Panc1 (cell line): Measurements from ENCODE around the gene LY9. TPM values are rescaled to one million over a fixed set of nuclear protein-coding genes. Genes with fewer than 3 reads are reported as not detected.

Source experiments
- ATAC-seq: fragments of 200-7000 bp; cut with Tn5 transposase; 2 replicates; pipeline ENCODE4 v1.9.1; 2020; ENCODE audit warnings: mild to moderate bottlenecking, moderate library complexity
- BruUV-seq: library from RNA; stranded (reverse); fragments of 400-500 nt; replicated peaks from 2 replicates; lab custom pipeline; 2021; lab: Mats Ljungman, UMichigan
- CTCF ChIA-PET: fragments of 300-600 bp; sonication (Branson Sonifier 250); formaldehyde crosslinking; loops from one replicate; lab custom pipeline; 2022; ENCODE audit warnings: antibody characterized with exemption; lab: Charles Lee
- POLR2A ChIA-PET: fragments of 300-600 bp; sonication (Branson Sonifier 250); formaldehyde crosslinking; loops from one replicate; lab custom pipeline; 2022; ENCODE audit warnings: antibody characterized with exemption; lab: Charles Lee
- DNase-seq: peaks from one replicate; pipeline ENCODE4 v3.0.0-alpha.2; 2010; ENCODE audit warnings: low read depth, low spot score
- H3K27ac ChIP-seq: 2 replicates; pipeline ENCODE4 v1.5.1; 2011; ENCODE audit warnings: mild to moderate bottlenecking, low read length, inconsistent platforms
- H3K27me3 ChIP-seq: fragments of 200-500 bp; sonication (Bioruptor generic); 2 replicates; pipeline ENCODE4 v1.6.0; 2014; ENCODE audit warnings: low read length, inconsistent platforms; ENCODE audit not compliant: control insufficient read depth, insufficient read depth
- H3K36me3 ChIP-seq: fragments of 200-500 bp; sonication (Bioruptor generic); 2 replicates; pipeline ENCODE4 v1.5.1; 2014; ENCODE audit warnings: inconsistent platforms, mild to moderate bottlenecking, low read length, moderate library complexity; ENCODE audit not compliant: control insufficient read depth, insufficient read depth
- H3K4me1 ChIP-seq: 2 replicates; pipeline ENCODE4 v1.5.1; 2011; ENCODE audit warnings: inconsistent platforms, mild to moderate bottlenecking, low read length, moderate library complexity; ENCODE audit not compliant: control insufficient read depth, insufficient read depth
- H3K4me3 ChIP-seq, 2 experiments: 2 replicates each; pipeline ENCODE4 v1.5.1; 2011 to 2012; ENCODE audit warnings: low read depth in 2 of 2, low read length in 2 of 2, mild to moderate bottlenecking in 2 of 2, inconsistent platforms in 1 of 2, moderate library complexity in 1 of 2
- H3K9me3 ChIP-seq: fragments of 200-500 bp; sonication (Bioruptor generic); 2 replicates; pipeline ENCODE4 v1.5.1; 2014; ENCODE audit warnings: low read depth, mild to moderate bottlenecking, inconsistent platforms, low read length, moderate library complexity; ENCODE audit not compliant: control insufficient read depth, insufficient read depth
- POLR2AphosphoS5 ChIP-seq: IDR thresholded peaks from 2 replicates; pipeline ENCODE4 v1.6.1; 2012; ENCODE audit warnings: mild to moderate bottlenecking, low read depth, low read length, moderate library complexity
- SIN3A ChIP-seq: IDR thresholded peaks from 2 replicates; pipeline ENCODE4 v1.6.1; 2012; ENCODE audit warnings: low read depth, mild to moderate bottlenecking, low read length, moderate library complexity, borderline replicate concordance; ENCODE audit not compliant: insufficient read depth
- TCF7L2 ChIP-seq: IDR thresholded peaks from 2 replicates; pipeline ENCODE4 v1.6.1; 2011; ENCODE audit warnings: mild to moderate bottlenecking, low read depth, low read length, inconsistent platforms
- in situ Hi-C: cut with HindIII; loops from 2 replicates; pipeline ENCODE4 v1.10.0; 2016; ENCODE audit warnings: low sequenced_read_pairs, low pct_unique_long_range_greater_than_20kb
- intact Hi-C: fragments of 100-400 bp; cut with micrococcal nuclease; formaldehyde crosslinking; loops from one replicate; pipeline ENCODE4 v1.10.0; 2022; ENCODE audit not compliant: unreplicated experiment
- total RNA-seq: library from RNA; stranded (reverse); gene quantifications from one replicate; pipeline ENCODE4 v1.2.1, GENCODE V29; 2021; ENCODE audit not compliant: unreplicated experiment
- TF ChIP-seq, protein P1 (sequence below), 2 experiments: IDR thresholded peaks; 2 replicates each; pipeline ENCODE4 v1.6.1; 2011 to 2012; ENCODE audit warnings: low read depth in 2 of 2, control low read depth in 1 of 2, low read length in 1 of 2, mild to moderate bottlenecking in 1 of 2, moderate library complexity in 1 of 2; ENCODE audit not compliant: insufficient read depth in 1 of 2
- TF ChIP-seq, protein P2 (sequence below): fragments of 450-650 bp; IDR thresholded peaks from 2 replicates; pipeline ENCODE4 v1.5.1; 2017; ENCODE audit warnings: mild to moderate bottlenecking

LY9 gene
- total RNA-seq, 1 experiment from 2014 or later, result 0.10 TPM

DNA sequence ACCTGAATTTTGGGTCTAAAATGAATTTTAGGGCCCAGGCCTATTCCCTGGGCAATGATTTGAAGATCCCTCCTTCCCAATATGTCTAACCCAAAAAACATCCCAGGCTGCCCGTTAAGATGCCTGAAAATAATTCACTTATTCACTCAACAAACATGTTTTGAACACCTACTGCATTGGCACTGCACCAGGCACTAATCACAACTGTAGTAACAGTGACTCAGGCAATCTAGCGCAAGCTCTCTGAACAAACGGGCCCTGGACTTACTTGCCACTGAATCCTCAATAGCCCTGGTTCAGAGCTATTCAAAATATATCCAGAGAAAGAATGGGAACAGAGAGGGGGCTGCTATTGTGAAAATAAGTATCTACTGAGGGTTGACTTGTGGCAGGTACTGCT is 62.5 kb downstream of the LY9 start:
- H3K9me3 ChIP-seq, result no peaks in the 10 kb centered on the region
- no peaks in the 10 kb centered on the region for H3K4me1 ChIP-seq
- POLR2A ChIA-PET, result interaction anchor here (0.6 kb wide), 1 partner anchor 549 kb away, joined by 3 read pairs; no protein-coding TSS in a partner anchor
- no peak for DNase-seq
- intact Hi-C loops, result no loop called here
- no peak overlapping the region for H3K4me3 ChIP-seq
- H3K36me3 ChIP-seq, result no peaks in the 10 kb centered on the region
- H3K27ac ChIP-seq, result no peak overlapping the region
- no peak for ATAC-seq
- no TSS peak for BruUV-seq
- no peak for TF ChIP-seq TCF7L2
- TF ChIP-seq, protein P1, sequence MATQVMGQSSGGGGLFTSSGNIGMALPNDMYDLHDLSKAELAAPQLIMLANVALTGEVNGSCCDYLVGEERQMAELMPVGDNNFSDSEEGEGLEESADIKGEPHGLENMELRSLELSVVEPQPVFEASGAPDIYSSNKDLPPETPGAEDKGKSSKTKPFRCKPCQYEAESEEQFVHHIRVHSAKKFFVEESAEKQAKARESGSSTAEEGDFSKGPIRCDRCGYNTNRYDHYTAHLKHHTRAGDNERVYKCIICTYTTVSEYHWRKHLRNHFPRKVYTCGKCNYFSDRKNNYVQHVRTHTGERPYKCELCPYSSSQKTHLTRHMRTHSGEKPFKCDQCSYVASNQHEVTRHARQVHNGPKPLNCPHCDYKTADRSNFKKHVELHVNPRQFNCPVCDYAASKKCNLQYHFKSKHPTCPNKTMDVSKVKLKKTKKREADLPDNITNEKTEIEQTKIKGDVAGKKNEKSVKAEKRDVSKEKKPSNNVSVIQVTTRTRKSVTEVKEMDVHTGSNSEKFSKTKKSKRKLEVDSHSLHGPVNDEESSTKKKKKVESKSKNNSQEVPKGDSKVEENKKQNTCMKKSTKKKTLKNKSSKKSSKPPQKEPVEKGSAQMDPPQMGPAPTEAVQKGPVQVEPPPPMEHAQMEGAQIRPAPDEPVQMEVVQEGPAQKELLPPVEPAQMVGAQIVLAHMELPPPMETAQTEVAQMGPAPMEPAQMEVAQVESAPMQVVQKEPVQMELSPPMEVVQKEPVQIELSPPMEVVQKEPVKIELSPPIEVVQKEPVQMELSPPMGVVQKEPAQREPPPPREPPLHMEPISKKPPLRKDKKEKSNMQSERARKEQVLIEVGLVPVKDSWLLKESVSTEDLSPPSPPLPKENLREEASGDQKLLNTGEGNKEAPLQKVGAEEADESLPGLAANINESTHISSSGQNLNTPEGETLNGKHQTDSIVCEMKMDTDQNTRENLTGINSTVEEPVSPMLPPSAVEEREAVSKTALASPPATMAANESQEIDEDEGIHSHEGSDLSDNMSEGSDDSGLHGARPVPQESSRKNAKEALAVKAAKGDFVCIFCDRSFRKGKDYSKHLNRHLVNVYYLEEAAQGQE (IDR thresholded peaks at IDR 0.05; ENCODE audit: insufficient read depth in 1 of 2, low read depth in 2 of 2, low read length in 1 of 2), result no peak
- no peak for TF ChIP-seq POLR2AphosphoS5
- in situ Hi-C loops, result no loop called here
- H3K27me3 ChIP-seq, result 0 out of 2 replicates have a peak, but pooled peaks cover 2% of the 10 kb centered on the region
- CTCF ChIA-PET, result no interaction called here

DNA sequence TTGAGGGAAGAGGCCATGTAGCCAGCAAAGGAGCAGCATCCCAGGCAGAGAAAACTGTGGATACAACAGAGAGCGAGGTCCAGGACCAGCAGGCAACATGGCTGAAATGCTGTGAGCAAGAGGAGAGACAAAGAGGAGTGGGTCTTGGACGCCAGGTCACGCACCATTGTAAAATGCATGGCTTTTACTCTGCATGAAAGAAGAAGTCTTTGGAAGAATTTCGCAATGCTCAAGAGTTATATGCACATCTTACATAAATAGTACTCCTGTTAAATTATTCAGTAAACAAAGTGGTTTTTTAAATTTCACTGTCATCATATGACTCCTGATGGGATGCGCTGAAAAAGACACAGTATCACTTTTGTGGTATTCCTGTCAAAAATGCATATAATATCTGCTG is 63.2 kb downstream of the LY9 start:
- TF ChIP-seq, protein P2, sequence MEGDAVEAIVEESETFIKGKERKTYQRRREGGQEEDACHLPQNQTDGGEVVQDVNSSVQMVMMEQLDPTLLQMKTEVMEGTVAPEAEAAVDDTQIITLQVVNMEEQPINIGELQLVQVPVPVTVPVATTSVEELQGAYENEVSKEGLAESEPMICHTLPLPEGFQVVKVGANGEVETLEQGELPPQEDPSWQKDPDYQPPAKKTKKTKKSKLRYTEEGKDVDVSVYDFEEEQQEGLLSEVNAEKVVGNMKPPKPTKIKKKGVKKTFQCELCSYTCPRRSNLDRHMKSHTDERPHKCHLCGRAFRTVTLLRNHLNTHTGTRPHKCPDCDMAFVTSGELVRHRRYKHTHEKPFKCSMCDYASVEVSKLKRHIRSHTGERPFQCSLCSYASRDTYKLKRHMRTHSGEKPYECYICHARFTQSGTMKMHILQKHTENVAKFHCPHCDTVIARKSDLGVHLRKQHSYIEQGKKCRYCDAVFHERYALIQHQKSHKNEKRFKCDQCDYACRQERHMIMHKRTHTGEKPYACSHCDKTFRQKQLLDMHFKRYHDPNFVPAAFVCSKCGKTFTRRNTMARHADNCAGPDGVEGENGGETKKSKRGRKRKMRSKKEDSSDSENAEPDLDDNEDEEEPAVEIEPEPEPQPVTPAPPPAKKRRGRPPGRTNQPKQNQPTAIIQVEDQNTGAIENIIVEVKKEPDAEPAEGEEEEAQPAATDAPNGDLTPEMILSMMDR, result no peak
- TF ChIP-seq SIN3A, result no peak
- TF ChIP-seq, protein P1 (IDR thresholded peaks at IDR 0.05; ENCODE audit: insufficient read depth in 1 of 2, low read depth in 2 of 2, low read length in 1 of 2), result no peak
- no peak for TF ChIP-seq TCF7L2
- no peak for TF ChIP-seq POLR2AphosphoS5
- in situ Hi-C loops, result no loop called here

More for the DNA sequence above, 63.2 kb downstream of the LY9 start:
- ATAC-seq (no peak), DNase-seq (no peak)
- Histone ChIP-seq H3K4me1 (no peaks in the 10 kb centered on the region), H3K4me3 (no peak overlapping the region), H3K27me3 (0 out of 2 replicates have a peak, but pooled peaks cover 2% of the 10 kb centered on the region), H3K36me3 (no peaks in the 10 kb centered on the region), H3K27ac (no peak overlapping the region), H3K9me3 (no peaks in the 10 kb centered on the region)
- intact Hi-C loops, result no loop called here
- CTCF ChIA-PET, result no interaction called here
- POLR2A ChIA-PET, result no interaction called here
- no TSS peak for BruUV-seq
